Tibial nerve (tissue), 4 donors: ENCODE results near the gene GTF2H4.

ENCODE experiments used
- CTCF ChIP-seq, 5 experiments: fragments of 200-600 bp in 3 of 5; fragments of 450-650 bp in 2 of 5; sonication (generic) in 3 of 5; IDR thresholded peaks; one replicate each; pipeline ENCODE4 v1.5.1; 2016 to 2019; ENCODE audit warnings: antibody characterized with exemption in 5 of 5, mild to moderate bottlenecking in 3 of 5, moderate library complexity in 2 of 5
- EP300 ChIP-seq, 2 donors: sonication (generic); formaldehyde crosslinking; IDR thresholded peaks; one replicate each; pipeline ENCODE4 v1.6.1; 2017; ENCODE audit warnings: antibody characterized with exemption in 2 of 2, mild to moderate bottlenecking in 1 of 2
- POLR2A ChIP-seq, 2 donors: fragments of 450-650 bp; IDR thresholded peaks; one replicate each; pipeline ENCODE4 v1.6.1; 2017; ENCODE audit warnings: antibody characterized with exemption in 2 of 2, mild to moderate bottlenecking in 2 of 2, moderate library complexity in 2 of 2

GRCh38 chr6:30955367-30956042 is 47.5 kb downstream of the GTF2H4 start:
- TF ChIP-seq CTCF (IDR thresholded peaks at IDR 0.05): no peak
- TF ChIP-seq POLR2A (IDR thresholded peaks at IDR 0.05): no peak
- TF ChIP-seq EP300 (IDR thresholded peaks at IDR 0.05): no peak
